Right lung (tissue), 5 donors: ENCODE measurements around the gene CDIP1. TPM values are rescaled to one million over a fixed set of nuclear protein-coding genes. Genes with fewer than 3 reads are reported as not detected.

ENCODE experiments used
- polyA plus RNA-seq, 5 donors: library from polyadenylated mRNA; unstranded; fragments of 120-200 nt; gene quantifications; one replicate each; pipeline versions ENCODE4 v1.2.1 to v1.2.3, GENCODE V29; 2013; ENCODE audit warnings: inconsistent platforms in 1 of 5, low replicate concordance in 1 of 5; ENCODE audit not compliant: insufficient read length in 5 of 5, insufficient read depth in 1 of 5

Gene CDIP1
- polyA plus RNA-seq, 5 donors = 17.1 to 29.3 (median 19.1) TPM

Other genes starting within 250 kb of the CDIP1 start
- 10 to 100 TPM; 13.7 to 35.3 (median 22.8) TPM for gene GLIS2, start 222.7 kb downstream of the CDIP1 start, polyA plus RNA-seq
- 10 to 100 TPM; 15.0 to 36.9 (median 26.0) TPM for gene PAM16, start 187.5 kb downstream of the CDIP1 start, polyA plus RNA-seq
- gene VASN, start 166.9 kb downstream of the CDIP1 start, polyA plus RNA-seq = 10 to 100 TPM; 10.3 to 24.3 (median 17.1) TPM
- gene CORO7, start 122.2 kb downstream of the CDIP1 start, polyA plus RNA-seq = 10 to 100 TPM; 13.9 to 26.1 (median 18.5) TPM
- gene DNAJA3, start 112.9 kb downstream of the CDIP1 start, polyA plus RNA-seq = 10 to 100 TPM; 30.6 to 39.5 (median 36.1) TPM
- 10 to 100 TPM; 32.9 to 51.1 (median 42.7) TPM for gene NMRAL1, start 64.1 kb downstream of the CDIP1 start, polyA plus RNA-seq
- 10 to 100 TPM; 38.7 to 57.1 (median 39.5) TPM for gene HMOX2, start 62.4 kb downstream of the CDIP1 start, polyA plus RNA-seq
- gene C16orf96, start 17.6 kb upstream of the CDIP1 start, polyA plus RNA-seq = under 1 TPM; 0.27 to 0.54 (median 0.33) TPM
- 10 to 100 TPM; 10.2 to 34.0 (median 18.5) TPM for gene UBALD1, start 76.1 kb upstream of the CDIP1 start, polyA plus RNA-seq
- 10 to 100 TPM; 38.2 to 87.7 (median 58.2) TPM for gene MGRN1, start 86.1 kb upstream of the CDIP1 start, polyA plus RNA-seq
- gene NUDT16L1, start 154.8 kb upstream of the CDIP1 start, polyA plus RNA-seq = 10 to 100 TPM; 26.0 to 57.7 (median 31.2) TPM
- gene ANKS3, start 195.5 kb upstream of the CDIP1 start, polyA plus RNA-seq = 10 to 100 TPM; 20.5 to 33.0 (median 28.6) TPM
- 1 to 10 TPM; 1.6 to 4.8 (median 2.4) TPM for gene DNAAF8, start 195.8 kb upstream of the CDIP1 start, polyA plus RNA-seq
- gene ZNF500, start 228.4 kb upstream of the CDIP1 start, polyA plus RNA-seq = 10 to 100 TPM; 12.7 to 20.4 (median 16.9) TPM
- gene SEPTIN12, start 249.6 kb upstream of the CDIP1 start, polyA plus RNA-seq = under 1 TPM in 2 of 5 donors, not detected in 3; 0.19 to 0.38 TPM